ENCODE measurements around the gene OTUD3. TPM values are rescaled to one million over a fixed set of nuclear protein-coding genes. Genes with fewer than 3 reads are reported as not detected.
"Not testable (repeated sequence)": the region's sequence is repeated elsewhere in the genome, so short reads cannot be mapped to it uniquely, and the experiment has no call there.

Gene OTUD3
- total and polyA plus RNA-seq, 4 donors: 1.3 to 19.5 (median 8.2) TPM

DNA sequence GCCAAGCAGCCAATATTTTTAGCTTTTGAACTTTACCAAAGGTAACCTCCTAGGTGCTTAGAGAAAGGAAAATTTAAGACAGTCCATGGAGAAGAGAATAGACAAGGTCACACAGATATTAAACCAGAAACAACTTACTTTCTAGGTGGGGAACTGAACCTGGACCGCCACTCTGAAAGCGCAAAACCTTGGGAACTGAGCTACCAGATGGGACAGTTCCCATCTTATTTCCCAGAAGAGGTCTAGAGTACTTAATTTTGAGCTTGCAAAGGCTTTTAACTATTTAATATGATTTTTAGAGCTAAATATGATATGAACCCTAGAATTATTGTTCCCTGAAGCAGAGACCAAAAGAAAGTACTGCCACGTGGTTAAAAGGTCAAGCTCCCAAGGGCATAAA is 32.9 kb upstream of the OTUD3 start:
- H3K9me3 ChIP-seq (ENCODE audit: control insufficient read depth, low read length); H3K27me3 ChIP-seq (ENCODE audit: control insufficient read depth in 1 of 2, insufficient read depth in 2 of 2, low read length in 1 of 2); ATAC-seq (ENCODE audit: low FRiP score); DNase-seq; H3K36me3 ChIP-seq (ENCODE audit: control insufficient read depth in 1 of 2, insufficient read depth in 2 of 2, low read length in 1 of 2); H3K27ac ChIP-seq (ENCODE audit: low read depth in 1 of 2, low read length in 2 of 2); H3K4me3 ChIP-seq (ENCODE audit: low read length in 2 of 2); intact Hi-C loops (cut with DNase I); H3K4me1 ChIP-seq (ENCODE audit: control insufficient read depth in 1 of 2, insufficient read depth in 2 of 2, low read length in 2 of 2): not testable (repeated sequence)
- 73 to 75% methylated on average over 3 of the region's 3 CpGs for WGBS, 2 donors

DNA sequence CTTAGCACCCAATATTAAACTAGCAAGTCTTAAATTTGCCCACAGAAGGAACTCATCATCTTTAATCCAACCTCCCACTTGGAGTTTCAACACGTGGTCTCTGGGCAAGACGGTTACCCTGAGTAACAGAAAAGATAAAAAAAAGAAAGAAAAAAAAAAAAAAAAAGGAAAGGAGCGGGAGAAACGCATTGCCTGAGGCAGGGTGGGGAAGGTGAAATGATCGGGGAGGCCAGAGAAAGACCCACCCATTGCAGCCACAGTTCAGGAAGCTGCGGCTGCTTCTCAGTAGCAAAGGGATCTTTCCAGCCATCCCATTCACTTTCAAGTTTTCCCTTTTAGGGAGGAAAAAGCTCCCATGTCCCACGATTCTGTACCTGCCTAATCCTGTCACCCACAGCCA is 32.0 kb upstream of the OTUD3 start:
- WGBS, 2 donors: 45 to 55% methylated on average over 7 of the region's 7 CpGs
- DNase-seq (no peak), ATAC-seq (ENCODE audit: low FRiP score) (no peak)
- intact Hi-C loops (cut with DNase I): no loop called here
- Histone ChIP-seq H3K36me3 (ENCODE audit: control insufficient read depth in 1 of 2, insufficient read depth in 2 of 2, low read length in 1 of 2) (no peaks in the 10 kb centered on the region), H3K27me3 (ENCODE audit: control insufficient read depth in 1 of 2, insufficient read depth in 2 of 2, low read length in 1 of 2) (no peaks in the 10 kb centered on the region), H3K27ac (ENCODE audit: low read depth in 1 of 2, low read length in 2 of 2) (no peak overlapping the region), H3K9me3 (ENCODE audit: control insufficient read depth, low read length) (no peaks in the 10 kb centered on the region), H3K4me1 (ENCODE audit: control insufficient read depth in 1 of 2, insufficient read depth in 2 of 2, low read length in 2 of 2) (no peaks in the 10 kb centered on the region), H3K4me3 (ENCODE audit: low read length in 2 of 2) (no peak overlapping the region)

DNA sequence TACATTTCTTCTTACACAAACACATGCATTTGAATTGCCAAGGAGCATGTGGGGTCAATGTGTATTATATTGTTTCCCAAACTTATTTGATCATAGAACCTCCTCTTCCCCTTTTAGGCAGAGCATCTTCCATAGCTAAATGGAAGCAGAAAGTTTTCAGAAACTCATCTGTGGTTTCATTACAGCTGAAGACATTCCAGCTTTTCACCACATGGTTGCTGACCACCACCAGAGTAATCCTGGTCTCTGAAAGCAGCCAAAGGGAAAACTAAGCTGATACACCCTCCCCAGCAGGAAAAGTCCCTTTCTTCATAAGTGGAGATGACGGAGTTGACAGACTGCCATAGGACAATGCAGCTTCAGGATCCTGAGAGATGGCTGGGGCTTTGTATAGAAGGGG is 30.2 kb upstream of the OTUD3 start:
- H3K27me3 ChIP-seq (ENCODE audit: control insufficient read depth in 1 of 2, insufficient read depth in 2 of 2, low read length in 1 of 2): no peaks in the 10 kb centered on the region
- no peaks in the 10 kb centered on the region for H3K4me1 ChIP-seq (ENCODE audit: control insufficient read depth in 1 of 2, insufficient read depth in 2 of 2, low read length in 2 of 2)
- no peak overlapping the region for H3K4me3 ChIP-seq (ENCODE audit: low read length in 2 of 2)
- 72 to 84% methylated on average over 1 of the region's 1 CpG for WGBS, 2 donors
- H3K36me3 ChIP-seq (ENCODE audit: control insufficient read depth in 1 of 2, insufficient read depth in 2 of 2, low read length in 1 of 2): no peaks in the 10 kb centered on the region
- no peak for DNase-seq
- intact Hi-C loops (cut with DNase I): no loop called here
- no peak overlapping the region for H3K27ac ChIP-seq (ENCODE audit: low read depth in 1 of 2, low read length in 2 of 2)
- no peak for ATAC-seq (ENCODE audit: low FRiP score)
- no peaks in the 10 kb centered on the region for H3K9me3 ChIP-seq (ENCODE audit: control insufficient read depth, low read length)

DNA sequence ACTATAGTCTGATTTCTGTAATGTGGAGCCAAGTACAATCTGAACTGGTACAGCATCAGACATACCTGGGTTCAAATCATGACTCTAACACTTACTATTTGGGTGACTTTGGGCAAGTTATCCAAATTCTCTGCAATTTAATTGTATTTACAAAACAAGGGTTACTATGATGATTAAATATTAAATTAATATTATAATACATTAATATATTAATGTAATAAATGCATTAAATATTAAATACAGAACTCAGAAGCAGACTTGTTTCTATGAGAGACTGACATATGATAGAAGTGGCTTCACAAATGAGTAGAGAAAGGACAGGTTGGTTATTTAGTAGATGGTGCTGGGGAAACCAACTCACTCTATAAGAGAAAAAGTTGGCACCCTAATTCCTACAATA is 27.3 kb upstream of the OTUD3 start:
- Histone ChIP-seq H3K27ac (ENCODE audit: low read depth in 1 of 2, low read length in 2 of 2) (no peak overlapping the region), H3K4me1 (ENCODE audit: control insufficient read depth in 1 of 2, insufficient read depth in 2 of 2, low read length in 2 of 2) (no peaks in the 10 kb centered on the region), H3K36me3 (ENCODE audit: control insufficient read depth in 1 of 2, insufficient read depth in 2 of 2, low read length in 1 of 2) (no peaks in the 10 kb centered on the region), H3K9me3 (ENCODE audit: control insufficient read depth, low read length) (no peaks in the 10 kb centered on the region), H3K27me3 (ENCODE audit: control insufficient read depth in 1 of 2, insufficient read depth in 2 of 2, low read length in 1 of 2) (no peaks in the 10 kb centered on the region), H3K4me3 (ENCODE audit: low read length in 2 of 2) (no peak overlapping the region)
- intact Hi-C loops (cut with DNase I): no loop called here
- DNase-seq (no peak), ATAC-seq (ENCODE audit: low FRiP score) (no peak)

DNA sequence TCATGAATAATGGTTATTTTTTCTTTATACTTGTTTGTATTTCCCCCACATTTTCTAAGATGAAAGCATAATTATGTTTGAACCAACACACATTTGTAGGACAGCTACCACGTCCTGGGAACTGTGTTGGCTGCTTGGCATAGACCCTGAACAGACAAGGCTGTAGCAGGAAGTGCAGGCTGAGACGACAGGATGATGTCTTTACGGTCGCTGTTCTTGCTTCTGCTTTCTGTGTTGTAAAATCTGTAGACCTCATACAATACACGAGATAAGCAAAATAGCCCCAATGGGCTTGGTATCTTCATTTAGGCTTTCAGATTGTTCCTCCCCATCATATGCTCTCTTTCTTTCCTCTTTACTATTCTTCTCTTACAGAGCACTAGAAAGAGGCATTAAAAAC is 23.3 kb upstream of the OTUD3 start:
- ATAC-seq (ENCODE audit: low FRiP score) (no peak), DNase-seq (no peak)
- intact Hi-C loops (cut with DNase I): no loop called here
- H3K27ac ChIP-seq (ENCODE audit: low read depth in 1 of 2, low read length in 2 of 2): no peak overlapping the region
- H3K4me1 ChIP-seq (ENCODE audit: control insufficient read depth in 1 of 2, insufficient read depth in 2 of 2, low read length in 2 of 2): no peaks in the 10 kb centered on the region
- 15 to 18% methylated on average over 5 of the region's 5 CpGs for WGBS, 2 donors
- H3K36me3 ChIP-seq (ENCODE audit: control insufficient read depth in 1 of 2, insufficient read depth in 2 of 2, low read length in 1 of 2): no peaks in the 10 kb centered on the region
- no peak overlapping the region for H3K4me3 ChIP-seq (ENCODE audit: low read length in 2 of 2)
- no peaks in the 10 kb centered on the region for H3K27me3 ChIP-seq (ENCODE audit: control insufficient read depth in 1 of 2, insufficient read depth in 2 of 2, low read length in 1 of 2)
- H3K9me3 ChIP-seq (ENCODE audit: control insufficient read depth, low read length): no peaks in the 10 kb centered on the region

DNA sequence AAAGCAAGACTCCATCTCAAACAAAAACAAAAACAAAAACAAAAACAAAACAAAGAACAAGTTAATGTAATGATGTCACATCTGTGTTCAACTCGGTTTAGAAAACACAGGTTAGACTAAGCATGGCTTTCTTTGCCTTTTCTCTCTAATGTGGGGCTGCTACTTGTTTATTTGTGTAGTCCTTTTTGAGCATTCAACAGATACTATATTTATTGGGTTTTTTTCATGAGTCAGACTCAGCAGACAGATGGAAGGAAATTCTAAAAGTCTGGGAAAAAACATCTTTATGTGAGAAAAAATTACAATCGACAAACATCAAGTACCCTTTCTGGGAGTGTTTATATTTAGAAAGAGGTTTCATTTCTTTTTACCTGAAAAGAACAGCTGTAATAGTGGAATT is 22.3 kb upstream of the OTUD3 start:
- 61 to 65% methylated on average over 2 of the region's 2 CpGs for WGBS, 2 donors

DNA sequence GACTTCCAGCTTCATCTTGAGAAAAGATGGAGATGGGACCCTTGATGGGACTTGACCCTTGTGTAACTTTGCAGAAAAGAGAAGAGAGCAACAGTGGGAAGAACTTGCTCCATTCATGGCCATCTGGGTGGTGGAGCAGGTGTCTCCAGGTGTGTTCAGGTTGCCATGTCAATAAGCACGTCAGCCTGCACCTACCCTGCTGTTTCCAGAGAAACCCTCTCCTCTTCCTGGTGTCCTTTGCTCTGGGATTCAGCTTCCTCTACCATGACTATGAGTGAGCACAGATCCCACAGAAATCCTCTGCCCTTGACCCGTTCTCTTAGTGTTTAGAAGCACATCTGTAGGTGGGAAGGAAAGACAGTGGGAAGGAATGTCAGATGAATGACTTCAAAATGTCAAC is 21.8 kb upstream of the OTUD3 start:
- WGBS, 2 donors: 68 to 77% methylated on average over 2 of the region's 2 CpGs
- intact Hi-C loops (cut with DNase I): no loop called here
- no peak for ATAC-seq (ENCODE audit: low FRiP score)

More for the DNA sequence above, 22.3 kb upstream of the OTUD3 start:
- Histone ChIP-seq H3K36me3 (ENCODE audit: control insufficient read depth in 1 of 2, insufficient read depth in 2 of 2, low read length in 1 of 2) (no peaks in the 10 kb centered on the region), H3K4me1 (ENCODE audit: control insufficient read depth in 1 of 2, insufficient read depth in 2 of 2, low read length in 2 of 2) (no peaks in the 10 kb centered on the region), H3K9me3 (ENCODE audit: control insufficient read depth, low read length) (no peaks in the 10 kb centered on the region), H3K27ac (ENCODE audit: low read depth in 1 of 2, low read length in 2 of 2) (no peak overlapping the region), H3K4me3 (ENCODE audit: low read length in 2 of 2) (no peak overlapping the region), H3K27me3 (ENCODE audit: control insufficient read depth in 1 of 2, insufficient read depth in 2 of 2, low read length in 1 of 2) (no peaks in the 10 kb centered on the region)
- ATAC-seq (ENCODE audit: low FRiP score): no peak
- DNase-seq: no peak
- intact Hi-C loops (cut with DNase I): no loop called here

DNA sequence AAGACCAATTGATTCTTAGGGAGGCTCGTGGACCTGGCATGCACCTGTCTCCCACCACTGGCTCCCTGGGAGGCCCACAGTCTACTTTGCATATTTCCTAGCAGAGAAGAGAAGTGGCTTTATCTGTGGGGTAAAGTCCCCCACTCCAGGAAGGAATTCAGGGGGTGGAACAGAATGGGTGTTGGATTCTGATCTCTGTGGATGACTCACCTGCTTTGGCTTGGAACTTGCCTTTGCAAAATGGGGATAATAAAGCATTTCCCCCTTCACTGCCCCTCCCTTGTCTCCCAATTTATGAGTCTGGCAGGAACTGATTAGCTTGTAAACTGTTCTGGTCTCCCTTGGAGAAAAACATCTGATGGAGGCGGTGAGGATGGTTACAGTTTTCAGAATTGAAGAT is 21.2 kb upstream of the OTUD3 start:
- WGBS, 2 donors: 67 to 74% methylated on average over 2 of the region's 2 CpGs
- no peak for ATAC-seq (ENCODE audit: low FRiP score)

More for the DNA sequence above, 21.8 kb upstream of the OTUD3 start:
- no peak for DNase-seq
- H3K9me3 ChIP-seq (ENCODE audit: control insufficient read depth, low read length): no peaks in the 10 kb centered on the region
- H3K27me3 ChIP-seq (ENCODE audit: control insufficient read depth in 1 of 2, insufficient read depth in 2 of 2, low read length in 1 of 2): no peaks in the 10 kb centered on the region
- no peaks in the 10 kb centered on the region for H3K36me3 ChIP-seq (ENCODE audit: control insufficient read depth in 1 of 2, insufficient read depth in 2 of 2, low read length in 1 of 2)
- no peak overlapping the region for H3K4me3 ChIP-seq (ENCODE audit: low read length in 2 of 2)
- H3K4me1 ChIP-seq (ENCODE audit: control insufficient read depth in 1 of 2, insufficient read depth in 2 of 2, low read length in 2 of 2): no peaks in the 10 kb centered on the region
- no peak overlapping the region for H3K27ac ChIP-seq (ENCODE audit: low read depth in 1 of 2, low read length in 2 of 2)

DNA sequence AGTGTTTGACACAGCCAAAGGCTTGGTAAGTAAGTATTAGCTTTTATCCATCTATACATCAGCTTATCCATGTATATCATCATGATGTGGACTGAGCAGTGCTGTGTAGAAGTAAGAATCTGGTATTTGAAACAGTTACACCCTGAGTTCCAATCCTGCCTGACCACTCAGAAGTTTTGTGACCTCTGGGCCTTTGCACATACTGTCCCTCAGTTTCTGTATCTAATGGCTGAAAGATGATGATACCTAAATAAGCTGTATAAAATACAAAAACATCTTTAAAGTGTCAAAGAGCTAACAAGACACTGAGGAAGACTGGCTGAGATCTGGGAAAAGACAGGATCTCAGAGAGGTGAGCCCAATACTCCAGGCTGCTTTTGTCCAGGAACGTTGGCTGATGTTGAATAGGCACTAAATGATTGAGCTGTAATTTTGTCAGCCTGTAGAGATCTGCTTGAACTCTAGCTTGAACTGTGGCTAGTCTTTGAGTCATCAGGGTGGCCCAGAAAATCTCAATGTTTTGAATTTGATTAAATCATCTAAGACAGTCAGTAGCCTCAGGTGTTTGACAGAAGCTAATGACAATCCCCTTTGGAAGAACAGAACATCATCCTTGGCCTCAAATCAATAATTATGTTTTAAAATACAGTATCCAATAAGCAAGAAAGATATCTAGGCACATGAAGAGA is 20.2 kb upstream of the OTUD3 start:
- peaks cover 0 to 1% of the 10 kb centered on the region in 2 donors for H3K27me3 ChIP-seq (ENCODE audit: control insufficient read depth in 1 of 2, insufficient read depth in 2 of 2, low read length in 1 of 2)
- H3K4me1 ChIP-seq (ENCODE audit: control insufficient read depth in 1 of 2, insufficient read depth in 2 of 2, low read length in 2 of 2): no peaks in the 10 kb centered on the region
- peaks cover 5% of the 10 kb centered on the region for H3K9me3 ChIP-seq (ENCODE audit: control insufficient read depth, low read length)
- ATAC-seq (ENCODE audit: low FRiP score): no peak
- no peak overlapping the region for H3K4me3 ChIP-seq (ENCODE audit: low read length in 2 of 2)
- WGBS, 2 donors: 70 to 80% methylated on average over 1 of the region's 1 CpG
- H3K36me3 ChIP-seq (ENCODE audit: control insufficient read depth in 1 of 2, insufficient read depth in 2 of 2, low read length in 1 of 2): no peaks in the 10 kb centered on the region
- intact Hi-C loops (cut with DNase I): no loop called here
- no peak overlapping the region for H3K27ac ChIP-seq (ENCODE audit: low read depth in 1 of 2, low read length in 2 of 2)
- no peak for DNase-seq

More for the DNA sequence above, 21.2 kb upstream of the OTUD3 start:
- Histone ChIP-seq H3K27me3 (ENCODE audit: control insufficient read depth in 1 of 2, insufficient read depth in 2 of 2, low read length in 1 of 2) (peaks cover 0 to 1% of the 10 kb centered on the region in 2 donors), H3K4me3 (ENCODE audit: low read length in 2 of 2) (no peak overlapping the region), H3K4me1 (ENCODE audit: control insufficient read depth in 1 of 2, insufficient read depth in 2 of 2, low read length in 2 of 2) (no peaks in the 10 kb centered on the region), H3K9me3 (ENCODE audit: control insufficient read depth, low read length) (peaks cover 4% of the 10 kb centered on the region), H3K36me3 (ENCODE audit: control insufficient read depth in 1 of 2, insufficient read depth in 2 of 2, low read length in 1 of 2) (no peaks in the 10 kb centered on the region), H3K27ac (ENCODE audit: low read depth in 1 of 2, low read length in 2 of 2) (no peak overlapping the region)
- DNase-seq: no peak
- intact Hi-C loops (cut with DNase I): no loop called here

Data from aorta (tissue), 5 donors.